Measurements from ENCODE around the gene APLP2. TPM values are rescaled to one million over a fixed set of nuclear protein-coding genes. Genes with fewer than 3 reads are reported as not detected.

Gene APLP2
- polyA plus RNA-seq, 4 donors, result 72.7 to 482 (median 138) TPM

DNA sequence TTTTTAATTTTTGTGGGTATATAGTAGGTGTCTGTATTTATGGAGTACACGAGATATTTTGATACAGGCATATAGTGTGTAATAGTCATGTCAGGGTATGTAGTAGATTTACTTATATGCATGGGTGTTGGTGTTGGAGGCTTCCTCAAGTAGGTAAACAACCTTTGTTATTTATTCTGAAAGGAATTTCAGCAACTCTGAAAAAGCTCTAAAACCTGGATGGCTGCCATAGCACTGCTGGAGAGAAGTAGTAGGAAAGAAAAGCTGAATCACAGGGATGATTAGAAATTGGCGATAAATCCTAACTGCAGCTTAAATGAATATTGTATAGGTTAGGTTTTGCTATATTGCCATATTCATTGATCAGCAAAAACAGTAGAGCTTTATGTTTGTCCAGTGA lies 45.5 kb downstream of the APLP2 start:
- peaks cover 0 to 10% (median 3%) of the 10 kb centered on the region in 3 donors for H3K4me1 ChIP-seq (ENCODE audit: control insufficient read depth in 3 of 3, insufficient read depth in 2 of 3, low read depth in 1 of 3, low read length in 2 of 3)
- H3K27me3 ChIP-seq (ENCODE audit: control insufficient read depth in 3 of 3, insufficient read depth in 3 of 3, low read length in 3 of 3), result no peaks in the 10 kb centered on the region
- H3K4me3 ChIP-seq (ENCODE audit: low read depth in 1 of 3, low read length in 3 of 3), result no peak overlapping the region
- FAIRE-seq, result no peak
- H3K36me3 ChIP-seq (ENCODE audit: control insufficient read depth in 3 of 3, insufficient read depth in 2 of 3, low read depth in 1 of 3, low read length in 3 of 3), result peaks cover 5 to 36% (median 10%) of the 10 kb centered on the region in 3 donors
- no peaks in the 10 kb centered on the region for H3K9me3 ChIP-seq (ENCODE audit: control insufficient read depth in 2 of 2, insufficient read depth in 1 of 2, low read depth in 1 of 2, low read length in 1 of 2)
- DNase-seq, result peak in 1 of 2 donors; percentile 17
- 47 to 70% (median 57%) methylated on average over 2 of the region's 2 CpGs for WGBS, 3 donors
- H3K27ac ChIP-seq (ENCODE audit: low read depth in 1 of 3, low read length in 2 of 3), result no peak overlapping the region

- H3K4me3 ChIP-seq (ENCODE audit: low read depth in 1 of 3, low read length in 3 of 3), result no peak overlapping the region
- no peaks in the 10 kb centered on the region for H3K9me3 ChIP-seq (ENCODE audit: control insufficient read depth in 2 of 2, insufficient read depth in 1 of 2, low read depth in 1 of 2, low read length in 1 of 2)
- no peak for FAIRE-seq
- H3K27me3 ChIP-seq (ENCODE audit: control insufficient read depth in 3 of 3, insufficient read depth in 3 of 3, low read length in 3 of 3), result no peaks in the 10 kb centered on the region
- H3K36me3 ChIP-seq (ENCODE audit: control insufficient read depth in 3 of 3, insufficient read depth in 2 of 3, low read depth in 1 of 3, low read length in 3 of 3), result peaks cover 0 to 27% (median 17%) of the 10 kb centered on the region in 3 donors
- WGBS, 3 donors, result 32 to 44% (median 32%) methylated on average over 2 of the region's 2 CpGs
- H3K4me1 ChIP-seq (ENCODE audit: control insufficient read depth in 3 of 3, insufficient read depth in 2 of 3, low read depth in 1 of 3, low read length in 2 of 3), result peaks cover 0 to 14% (median 5%) of the 10 kb centered on the region in 3 donors
- no peak overlapping the region for H3K27ac ChIP-seq (ENCODE audit: low read depth in 1 of 3, low read length in 2 of 3)
- DNase-seq, result no peak
Measured at GRCh38 chr11:130118165-130118564, 48.5 kb downstream of the APLP2 start.

DNA sequence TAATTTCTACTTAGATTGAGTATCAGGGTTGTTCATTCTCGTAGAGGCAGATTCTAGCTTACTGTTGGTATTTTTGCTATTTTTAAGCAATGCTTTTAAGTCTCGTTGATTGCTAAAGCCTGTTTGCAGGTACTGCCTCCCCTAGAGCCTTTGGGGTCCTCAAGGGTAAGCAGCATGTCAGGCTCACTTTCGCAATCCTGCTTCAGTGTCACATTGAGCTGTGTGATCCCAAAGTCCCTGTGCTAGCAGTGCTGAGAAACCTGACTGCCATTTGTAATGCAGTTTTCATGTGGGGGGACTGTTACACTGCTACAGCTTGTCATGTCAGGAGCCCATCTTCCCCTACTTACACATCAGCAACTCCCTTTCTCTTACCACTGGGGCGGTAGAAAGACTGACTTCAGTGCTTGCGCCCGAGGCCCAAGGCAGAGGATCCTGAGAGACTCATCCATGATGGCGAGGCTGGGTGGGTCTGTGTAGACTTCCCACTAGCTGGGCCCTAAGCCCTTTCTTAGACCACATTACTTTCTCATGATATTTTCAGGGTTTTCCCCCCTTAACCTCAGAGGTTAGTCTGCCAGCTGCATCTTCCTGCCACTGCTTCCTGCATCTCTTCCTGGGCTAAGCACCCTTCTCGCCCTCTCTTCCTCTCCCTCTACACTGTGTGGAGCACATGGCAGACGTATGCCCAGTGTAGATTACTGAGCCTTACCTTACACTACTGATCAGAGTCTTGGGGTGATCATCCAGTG lies 49.1 kb downstream of the APLP2 start:
- H3K9me3 ChIP-seq (ENCODE audit: control insufficient read depth in 2 of 2, insufficient read depth in 1 of 2, low read depth in 1 of 2, low read length in 1 of 2), result no peaks in the 10 kb centered on the region
- H3K27ac ChIP-seq (ENCODE audit: low read depth in 1 of 3, low read length in 2 of 3), result no peak overlapping the region
- peaks cover 0 to 34% (median 16%) of the 10 kb centered on the region in 3 donors for H3K36me3 ChIP-seq (ENCODE audit: control insufficient read depth in 3 of 3, insufficient read depth in 2 of 3, low read depth in 1 of 3, low read length in 3 of 3)
- FAIRE-seq (no peak), DNase-seq (no peak)
- H3K4me3 ChIP-seq (ENCODE audit: low read depth in 1 of 3, low read length in 3 of 3), result no peak overlapping the region
- no peaks in the 10 kb centered on the region for H3K27me3 ChIP-seq (ENCODE audit: control insufficient read depth in 3 of 3, insufficient read depth in 3 of 3, low read length in 3 of 3)
- WGBS, 3 donors, result 82 to 85% (median 85%) methylated on average over 9 of the region's 9 CpGs
- peaks cover 0 to 16% (median 5%) of the 10 kb centered on the region in 3 donors for H3K4me1 ChIP-seq (ENCODE audit: control insufficient read depth in 3 of 3, insufficient read depth in 2 of 3, low read depth in 1 of 3, low read length in 2 of 3)

GRCh38 chr11:130120045-130120444 lies 50.4 kb downstream of the APLP2 start:
- Histone ChIP-seq H3K4me1 (ENCODE audit: control insufficient read depth in 3 of 3, insufficient read depth in 2 of 3, low read depth in 1 of 3, low read length in 2 of 3) (peaks cover 2 to 28% (median 5%) of the 10 kb centered on the region in 3 donors), H3K4me3 (ENCODE audit: low read depth in 1 of 3, low read length in 3 of 3) (no peak overlapping the region), H3K27ac (ENCODE audit: low read depth in 1 of 3, low read length in 2 of 3) (peak overlapping the region in 1 of 3 donors; percentile 9), H3K9me3 (ENCODE audit: control insufficient read depth in 2 of 2, insufficient read depth in 1 of 2, low read depth in 1 of 2, low read length in 1 of 2) (no peaks in the 10 kb centered on the region), H3K27me3 (ENCODE audit: control insufficient read depth in 3 of 3, insufficient read depth in 3 of 3, low read length in 3 of 3) (no peaks in the 10 kb centered on the region), H3K36me3 (ENCODE audit: control insufficient read depth in 3 of 3, insufficient read depth in 2 of 3, low read depth in 1 of 3, low read length in 3 of 3) (peaks cover 0 to 41% (median 22%) of the 10 kb centered on the region in 3 donors)
- DNase-seq (peak in 1 of 2 donors; percentile 67), FAIRE-seq (no peak)
- WGBS, 3 donors, result 20 to 70% (median 36%) methylated on average over 5 of the region's 5 CpGs

DNA sequence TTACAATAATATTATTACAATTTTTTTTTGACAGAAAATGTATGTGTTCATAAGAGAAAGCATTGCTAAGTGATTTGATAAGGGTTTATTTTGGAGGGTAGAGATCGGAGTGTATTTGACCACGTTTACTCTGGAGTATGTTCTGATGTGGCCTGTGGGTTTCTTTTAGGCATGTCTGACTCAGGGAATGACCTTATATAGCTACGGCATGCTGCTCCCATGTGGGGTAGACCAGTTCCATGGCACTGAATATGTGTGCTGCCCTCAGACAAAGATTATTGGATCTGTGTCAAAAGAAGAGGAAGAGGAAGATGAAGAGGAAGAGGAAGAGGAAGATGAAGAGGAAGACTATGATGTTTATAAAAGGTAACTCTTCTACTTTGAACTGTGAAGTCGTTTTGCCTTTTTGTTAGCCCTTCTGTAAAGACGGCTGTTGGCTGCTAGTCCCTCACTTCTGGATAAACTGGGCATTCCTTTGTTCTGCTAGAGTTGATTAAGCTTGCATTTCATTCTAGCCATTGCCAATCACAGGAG lies 51.8 kb downstream of the APLP2 start:
- H3K27ac ChIP-seq (ENCODE audit: low read depth in 1 of 3, low read length in 2 of 3), result no peak overlapping the region
- no peaks in the 10 kb centered on the region for H3K27me3 ChIP-seq (ENCODE audit: control insufficient read depth in 3 of 3, insufficient read depth in 3 of 3, low read length in 3 of 3)
- WGBS, 3 donors, result 69 to 83% (median 75%) methylated on average over 5 of the region's 5 CpGs
- no peak overlapping the region for H3K4me3 ChIP-seq (ENCODE audit: low read depth in 1 of 3, low read length in 3 of 3)
- H3K4me1 ChIP-seq (ENCODE audit: control insufficient read depth in 3 of 3, insufficient read depth in 2 of 3, low read depth in 1 of 3, low read length in 2 of 3), result peaks cover 2 to 43% (median 5%) of the 10 kb centered on the region in 3 donors
- H3K36me3 ChIP-seq (ENCODE audit: control insufficient read depth in 3 of 3, insufficient read depth in 2 of 3, low read depth in 1 of 3, low read length in 3 of 3), result peaks cover 0 to 46% (median 22%) of the 10 kb centered on the region in 3 donors
- FAIRE-seq (no peak), DNase-seq (no peak)
- H3K9me3 ChIP-seq (ENCODE audit: control insufficient read depth in 2 of 2, insufficient read depth in 1 of 2, low read depth in 1 of 2, low read length in 1 of 2), result no peaks in the 10 kb centered on the region

GRCh38 chr11:130122141-130122575 lies 52.5 kb downstream of the APLP2 start:
- H3K4me3 ChIP-seq (ENCODE audit: low read depth in 1 of 3, low read length in 3 of 3), result no peak overlapping the region
- H3K4me1 ChIP-seq (ENCODE audit: control insufficient read depth in 3 of 3, insufficient read depth in 2 of 3, low read depth in 1 of 3, low read length in 2 of 3), result peaks cover 2 to 48% (median 5%) of the 10 kb centered on the region in 3 donors
- WGBS, 3 donors, result 64 to 80% (median 78%) methylated on average over 7 of the region's 7 CpGs
- peaks cover 0 to 44% (median 22%) of the 10 kb centered on the region in 3 donors for H3K36me3 ChIP-seq (ENCODE audit: control insufficient read depth in 3 of 3, insufficient read depth in 2 of 3, low read depth in 1 of 3, low read length in 3 of 3)
- no peak for FAIRE-seq
- no peaks in the 10 kb centered on the region for H3K9me3 ChIP-seq (ENCODE audit: control insufficient read depth in 2 of 2, insufficient read depth in 1 of 2, low read depth in 1 of 2, low read length in 1 of 2)
- H3K27me3 ChIP-seq (ENCODE audit: control insufficient read depth in 3 of 3, insufficient read depth in 3 of 3, low read length in 3 of 3), result no peaks in the 10 kb centered on the region
- no peak overlapping the region for H3K27ac ChIP-seq (ENCODE audit: low read depth in 1 of 3, low read length in 2 of 3)
- no peak for DNase-seq

DNA sequence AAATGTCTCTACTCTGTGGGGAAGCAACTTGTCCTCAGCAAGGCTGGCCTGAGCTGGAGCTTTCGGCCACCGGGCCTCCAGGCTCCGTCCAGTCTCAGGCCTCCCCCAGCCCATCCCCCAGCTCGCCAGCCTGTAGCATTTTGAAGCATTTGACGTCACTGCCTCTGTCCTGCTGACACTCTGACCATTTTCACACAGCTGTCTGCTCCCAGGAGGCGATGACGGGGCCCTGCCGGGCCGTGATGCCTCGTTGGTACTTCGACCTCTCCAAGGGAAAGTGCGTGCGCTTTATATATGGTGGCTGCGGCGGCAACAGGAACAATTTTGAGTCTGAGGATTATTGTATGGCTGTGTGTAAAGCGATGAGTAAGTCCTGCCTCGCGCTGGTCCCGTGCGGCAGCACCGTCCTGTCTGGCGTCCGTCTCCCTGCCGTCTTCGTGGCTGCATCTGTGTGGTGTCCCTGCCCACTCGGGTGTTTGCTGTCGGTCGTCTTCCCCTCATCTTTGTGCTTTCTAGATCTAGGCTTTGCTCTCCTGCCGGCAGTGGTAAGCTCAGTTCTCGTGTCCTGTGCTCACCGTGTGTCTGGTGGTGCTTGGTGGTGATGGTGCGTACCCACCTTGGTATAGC lies 53.8 kb downstream of the APLP2 start:
- Histone ChIP-seq H3K9me3 (ENCODE audit: control insufficient read depth in 2 of 2, insufficient read depth in 1 of 2, low read depth in 1 of 2, low read length in 1 of 2) (no peaks in the 10 kb centered on the region), H3K36me3 (ENCODE audit: control insufficient read depth in 3 of 3, insufficient read depth in 2 of 3, low read depth in 1 of 3, low read length in 3 of 3) (peaks cover 0 to 42% (median 22%) of the 10 kb centered on the region in 3 donors), H3K27me3 (ENCODE audit: control insufficient read depth in 3 of 3, insufficient read depth in 3 of 3, low read length in 3 of 3) (no peaks in the 10 kb centered on the region), H3K27ac (ENCODE audit: low read depth in 1 of 3, low read length in 2 of 3) (peak overlapping the region in 2 of 3 donors; percentile 38 to 84), H3K4me3 (ENCODE audit: low read depth in 1 of 3, low read length in 3 of 3) (no peak overlapping the region), H3K4me1 (ENCODE audit: control insufficient read depth in 3 of 3, insufficient read depth in 2 of 3, low read depth in 1 of 3, low read length in 2 of 3) (peaks cover 2 to 59% (median 5%) of the 10 kb centered on the region in 3 donors)
- WGBS, 3 donors, result 93 to 95% (median 94%) methylated on average over 32 of the region's 32 CpGs
- FAIRE-seq, result no peak
- no peak for DNase-seq

DNA sequence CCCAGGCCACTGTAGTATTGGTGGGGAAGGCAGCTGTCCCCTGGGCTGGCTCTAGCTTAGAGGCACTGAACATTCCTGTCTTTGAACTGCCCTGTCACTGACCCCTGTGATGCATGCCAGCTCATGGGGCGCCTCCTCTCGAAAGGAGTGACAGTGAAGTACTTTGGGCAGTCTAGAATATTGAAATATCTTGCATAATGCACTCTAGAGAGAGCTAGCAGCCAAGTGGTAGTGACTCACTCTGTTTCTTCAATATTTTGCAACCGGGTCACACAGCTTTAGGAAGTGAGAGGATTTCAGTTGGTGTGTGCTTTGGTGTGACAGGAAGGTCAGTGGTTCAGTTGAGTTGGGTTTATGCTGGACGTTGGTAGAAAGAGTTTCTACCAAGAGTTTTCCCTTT lies 54.4 kb downstream of the APLP2 start:
- FAIRE-seq (no peak), DNase-seq (peak in 1 of 2 donors; percentile 52)
- Histone ChIP-seq H3K27ac (ENCODE audit: low read depth in 1 of 3, low read length in 2 of 3) (peak overlapping the region in 2 of 3 donors; percentile 47 to 84), H3K36me3 (ENCODE audit: control insufficient read depth in 3 of 3, insufficient read depth in 2 of 3, low read depth in 1 of 3, low read length in 3 of 3) (peaks cover 4 to 41% (median 22%) of the 10 kb centered on the region in 3 donors), H3K4me3 (ENCODE audit: low read depth in 1 of 3, low read length in 3 of 3) (no peak overlapping the region), H3K27me3 (ENCODE audit: control insufficient read depth in 3 of 3, insufficient read depth in 3 of 3, low read length in 3 of 3) (no peaks in the 10 kb centered on the region), H3K9me3 (ENCODE audit: control insufficient read depth in 2 of 2, insufficient read depth in 1 of 2, low read depth in 1 of 2, low read length in 1 of 2) (no peaks in the 10 kb centered on the region), H3K4me1 (ENCODE audit: control insufficient read depth in 3 of 3, insufficient read depth in 2 of 3, low read depth in 1 of 3, low read length in 2 of 3) (peaks cover 2 to 59% (median 5%) of the 10 kb centered on the region in 3 donors)
- 45 to 70% (median 65%) methylated on average over 4 of the region's 4 CpGs for WGBS, 3 donors

Data from small intestine (tissue), 7 donors.